Activated CD8-positive, alpha-beta T cell treated with anti-CD3 and anti-CD28 coated beads for 36 hours (primary cell): Measurements from ENCODE around the gene CAMTA1. TPM values are rescaled to one million over a fixed set of nuclear protein-coding genes. Genes with fewer than 3 reads are reported as not detected.

ENCODE experiments used
- ATAC-seq: fragments of 200-7000 bp; cut with Tn5 transposase; one replicate; pipeline ENCODE4 v1.10.0; 2021; ENCODE audit warnings: mild to moderate bottlenecking, moderate library complexity
- CTCF ChIA-PET: fragments of 350-600 bp; sonication (Branson Sonifier 250); formaldehyde crosslinking; loops from one replicate; lab custom pipeline; 2021; ENCODE audit warnings: antibody characterized with exemption; lab: Charles Lee
- POLR2A ChIA-PET: fragments of 350-600 bp; sonication (Branson Sonifier 250); formaldehyde crosslinking; loops from one replicate; lab custom pipeline; 2021; ENCODE audit warnings: antibody characterized with exemption; lab: Charles Lee
- DNase-seq: peaks from one replicate; pipeline ENCODE4 v3.0.0-alpha.2; 2020
- H3K27ac Mint-ChIP-seq: one replicate; pipeline ENCODE4 v1.8.0; 2021; ENCODE audit warnings: mild to moderate bottlenecking, mixed read lengths
- H3K27me3 Mint-ChIP-seq: one replicate; pipeline ENCODE4 v1.8.0; 2021; ENCODE audit warnings: mixed read lengths
- H3K36me3 Mint-ChIP-seq: one replicate; pipeline ENCODE4 v1.8.0; 2021; ENCODE audit warnings: low read depth, mixed read lengths
- H3K4me1 Mint-ChIP-seq: one replicate; pipeline ENCODE4 v1.8.0; 2021; ENCODE audit warnings: low read depth, mixed read lengths
- H3K4me3 Mint-ChIP-seq: one replicate; pipeline ENCODE4 v1.8.0; 2021; ENCODE audit warnings: mild to moderate bottlenecking, moderate library complexity, mixed read lengths
- H3K9me3 Mint-ChIP-seq: one replicate; pipeline ENCODE4 v1.8.0; 2021; ENCODE audit warnings: mixed read lengths
- intact Hi-C: fragments of 100-400 bp; cut with micrococcal nuclease; formaldehyde crosslinking; loops from one replicate; pipeline ENCODE4 v1.10.0; 2022
- total RNA-seq, 2 experiments: library from RNA; stranded (reverse); gene quantifications; one replicate each; pipeline ENCODE4 v1.2.3, GENCODE V29; 2021
- TF ChIP-seq, protein P1 (sequence below): fragments of 200-600 bp; IDR thresholded peaks from one replicate; pipeline ENCODE4 v1.8.0; 2022; ENCODE audit warnings: antibody characterized with exemption, mild to moderate bottlenecking

CAMTA1 gene
- total RNA-seq, 2 experiments from 2014 or later, result 67.7 to 70.9 TPM

DNA sequence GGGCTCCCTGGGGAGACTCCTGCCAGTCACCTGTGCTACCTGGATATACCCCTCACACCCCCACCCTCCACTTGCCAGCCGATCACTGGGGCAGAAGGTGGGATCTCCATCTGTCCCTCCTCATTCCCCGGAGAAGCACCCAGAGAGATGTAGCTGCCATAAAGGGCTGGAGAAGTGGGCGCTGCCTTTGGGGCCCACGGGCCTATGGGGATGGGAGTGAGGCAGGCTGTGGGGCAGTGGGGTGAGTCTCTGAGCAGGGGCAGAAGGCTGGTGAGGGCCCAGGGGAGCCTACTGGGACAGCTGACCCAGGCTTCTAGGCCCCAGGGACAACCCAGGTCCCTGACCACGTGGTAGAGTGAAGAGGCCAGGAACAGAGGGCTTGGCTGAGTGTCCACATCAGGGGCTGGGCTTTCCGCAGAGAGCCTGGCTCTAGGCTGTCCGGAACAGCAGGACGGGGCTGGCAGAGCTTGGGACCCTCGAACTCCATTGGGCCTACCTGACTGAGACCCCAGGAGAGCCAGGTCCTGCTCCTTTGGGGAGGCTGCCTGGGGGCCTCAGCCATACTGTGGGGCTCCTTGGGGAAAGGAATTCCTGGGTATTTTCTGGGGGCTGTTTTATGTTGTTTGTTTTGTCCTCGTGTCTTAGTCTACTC is 780.0 kb downstream of the CAMTA1 start:
- TF ChIP-seq, protein P1, sequence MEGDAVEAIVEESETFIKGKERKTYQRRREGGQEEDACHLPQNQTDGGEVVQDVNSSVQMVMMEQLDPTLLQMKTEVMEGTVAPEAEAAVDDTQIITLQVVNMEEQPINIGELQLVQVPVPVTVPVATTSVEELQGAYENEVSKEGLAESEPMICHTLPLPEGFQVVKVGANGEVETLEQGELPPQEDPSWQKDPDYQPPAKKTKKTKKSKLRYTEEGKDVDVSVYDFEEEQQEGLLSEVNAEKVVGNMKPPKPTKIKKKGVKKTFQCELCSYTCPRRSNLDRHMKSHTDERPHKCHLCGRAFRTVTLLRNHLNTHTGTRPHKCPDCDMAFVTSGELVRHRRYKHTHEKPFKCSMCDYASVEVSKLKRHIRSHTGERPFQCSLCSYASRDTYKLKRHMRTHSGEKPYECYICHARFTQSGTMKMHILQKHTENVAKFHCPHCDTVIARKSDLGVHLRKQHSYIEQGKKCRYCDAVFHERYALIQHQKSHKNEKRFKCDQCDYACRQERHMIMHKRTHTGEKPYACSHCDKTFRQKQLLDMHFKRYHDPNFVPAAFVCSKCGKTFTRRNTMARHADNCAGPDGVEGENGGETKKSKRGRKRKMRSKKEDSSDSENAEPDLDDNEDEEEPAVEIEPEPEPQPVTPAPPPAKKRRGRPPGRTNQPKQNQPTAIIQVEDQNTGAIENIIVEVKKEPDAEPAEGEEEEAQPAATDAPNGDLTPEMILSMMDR, result no peak
- POLR2A ChIA-PET, result interaction anchor here (1.0 kb wide), 1 partner anchor 64 kb away, joined by 3 read pairs; no protein-coding TSS in a partner anchor
- H3K36me3 Mint-ChIP-seq, result no peaks in the 10 kb centered on the region
- DNase-seq (no peak), ATAC-seq (no peak)
- H3K27me3 Mint-ChIP-seq, result no peaks in the 10 kb centered on the region
- no peaks in the 10 kb centered on the region for H3K4me1 Mint-ChIP-seq
- no peak overlapping the region for H3K27ac Mint-ChIP-seq
- CTCF ChIA-PET, result no interaction called here
- no peaks in the 10 kb centered on the region for H3K9me3 Mint-ChIP-seq
- no peak overlapping the region for H3K4me3 Mint-ChIP-seq
- intact Hi-C loops, result no loop called here

DNA sequence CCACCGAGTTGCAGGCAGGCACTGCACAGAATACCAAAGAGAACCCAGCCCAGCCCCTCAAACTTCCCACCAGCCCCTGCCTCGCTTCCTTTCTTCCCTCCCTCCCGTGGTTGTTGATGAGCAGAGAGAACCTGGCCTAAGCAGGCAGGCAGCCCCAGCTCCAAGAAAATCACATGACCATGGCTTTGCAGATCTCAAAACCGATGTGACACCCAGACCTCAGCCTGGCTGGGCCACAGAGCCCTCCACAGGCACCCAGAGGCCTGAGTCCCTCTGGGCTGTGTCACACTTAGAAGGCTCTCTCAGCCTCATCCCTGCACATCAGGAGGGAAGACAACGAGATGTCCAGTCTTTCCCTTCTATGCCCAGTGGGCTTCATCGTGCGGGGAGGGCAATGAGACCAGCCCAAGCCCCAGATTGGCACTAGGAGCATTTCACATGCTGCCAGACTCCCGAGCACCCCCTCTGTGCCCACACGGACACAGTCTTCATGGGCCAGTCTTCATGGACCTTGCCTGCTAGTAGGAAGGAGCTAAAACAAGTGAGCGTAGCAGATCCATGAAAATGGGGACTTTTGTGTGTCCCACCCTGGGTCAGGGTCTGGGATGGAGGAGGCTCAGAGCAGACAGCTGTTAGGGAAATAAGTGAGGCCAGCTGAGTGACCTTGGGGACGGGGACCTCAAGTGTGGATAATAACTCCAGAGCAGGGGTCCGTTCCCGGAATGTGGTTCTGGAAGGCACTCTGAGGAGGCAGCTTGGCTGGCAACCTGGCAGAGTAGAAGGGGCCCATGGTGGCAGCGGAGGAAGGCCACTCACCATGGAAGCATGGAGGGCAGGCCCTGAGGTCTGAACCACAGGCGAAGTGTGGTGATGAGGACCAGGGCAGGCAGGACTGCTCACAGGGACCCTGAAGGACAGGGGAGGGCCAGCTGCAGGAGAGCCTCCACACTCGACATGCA is 781.4 kb downstream of the CAMTA1 start:
- Mint-ChIP-seq H3K27me3 (no peaks in the 10 kb centered on the region), H3K4me3 (no peak overlapping the region), H3K9me3 (no peaks in the 10 kb centered on the region), H3K4me1 (no peaks in the 10 kb centered on the region), H3K27ac (no peak overlapping the region), H3K36me3 (no peaks in the 10 kb centered on the region)
- CTCF ChIA-PET, result no interaction called here
- intact Hi-C loops, result no loop called here
- DNase-seq, result no peak
- TF ChIP-seq, protein P1, result no peak
- no peak for ATAC-seq
- POLR2A ChIA-PET, result no interaction called here

DNA sequence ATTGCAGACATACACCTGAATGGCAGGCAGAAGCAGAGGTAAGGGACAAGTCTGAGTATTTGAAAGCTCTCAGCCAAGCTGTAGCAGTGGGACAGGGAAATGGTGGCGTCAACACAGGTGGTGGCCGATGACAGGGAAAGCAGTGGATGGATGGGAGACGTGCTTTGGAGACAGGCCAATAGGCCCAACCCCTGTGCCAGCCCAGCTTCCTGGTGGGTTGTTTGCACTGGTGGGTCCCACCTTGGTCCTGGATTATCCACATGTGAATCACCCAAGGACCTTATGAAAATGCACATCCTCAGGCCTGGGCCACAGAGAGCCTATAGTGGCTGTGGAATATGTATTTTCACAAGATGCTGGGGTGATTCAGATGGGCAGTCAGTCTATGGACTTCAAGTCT is 782.1 kb downstream of the CAMTA1 start:
- no peaks in the 10 kb centered on the region for H3K4me1 Mint-ChIP-seq
- POLR2A ChIA-PET, result no interaction called here
- H3K36me3 Mint-ChIP-seq, result no peaks in the 10 kb centered on the region
- CTCF ChIA-PET, result no interaction called here
- intact Hi-C loops, result no loop called here
- no peak overlapping the region for H3K27ac Mint-ChIP-seq
- no peak overlapping the region for H3K4me3 Mint-ChIP-seq
- H3K27me3 Mint-ChIP-seq, result no peaks in the 10 kb centered on the region
- ATAC-seq (no peak), DNase-seq (no peak)
- no peaks in the 10 kb centered on the region for H3K9me3 Mint-ChIP-seq
- TF ChIP-seq, protein P1, result no peak

DNA sequence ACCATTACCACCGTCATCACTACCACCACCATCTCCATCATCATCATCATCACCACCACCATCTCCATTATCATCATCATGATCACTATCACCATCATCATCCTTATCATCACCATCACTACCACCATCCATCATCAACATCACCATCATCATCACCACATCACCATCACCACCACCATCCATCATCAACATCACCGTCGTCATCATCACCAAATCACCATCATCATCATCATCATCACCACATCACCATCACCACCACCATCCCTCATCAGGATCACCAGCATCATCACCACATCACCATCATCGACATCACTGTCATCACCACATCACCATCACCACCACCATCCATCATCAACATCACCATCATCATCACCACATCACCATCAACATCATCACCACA is 782.8 kb downstream of the CAMTA1 start:
- Mint-ChIP-seq H3K27me3 (no peaks in the 10 kb centered on the region), H3K4me1 (no peaks in the 10 kb centered on the region), H3K9me3 (no peaks in the 10 kb centered on the region), H3K36me3 (no peaks in the 10 kb centered on the region), H3K4me3 (no peak overlapping the region), H3K27ac (no peak overlapping the region)
- TF ChIP-seq, protein P1, result no peak
- ATAC-seq (no peak), DNase-seq (no peak)
- CTCF ChIA-PET, result no interaction called here
- intact Hi-C loops, result no loop called here
- POLR2A ChIA-PET, result no interaction called here
